ENCODE data around the gene TREML2. TPM values are rescaled to one million over a fixed set of nuclear protein-coding genes. Genes with fewer than 3 reads are reported as not detected.

The TREML2 gene
- total and polyA plus RNA-seq, 4 donors = 0.06 to 4.4 (median 1.0) TPM

DNA sequence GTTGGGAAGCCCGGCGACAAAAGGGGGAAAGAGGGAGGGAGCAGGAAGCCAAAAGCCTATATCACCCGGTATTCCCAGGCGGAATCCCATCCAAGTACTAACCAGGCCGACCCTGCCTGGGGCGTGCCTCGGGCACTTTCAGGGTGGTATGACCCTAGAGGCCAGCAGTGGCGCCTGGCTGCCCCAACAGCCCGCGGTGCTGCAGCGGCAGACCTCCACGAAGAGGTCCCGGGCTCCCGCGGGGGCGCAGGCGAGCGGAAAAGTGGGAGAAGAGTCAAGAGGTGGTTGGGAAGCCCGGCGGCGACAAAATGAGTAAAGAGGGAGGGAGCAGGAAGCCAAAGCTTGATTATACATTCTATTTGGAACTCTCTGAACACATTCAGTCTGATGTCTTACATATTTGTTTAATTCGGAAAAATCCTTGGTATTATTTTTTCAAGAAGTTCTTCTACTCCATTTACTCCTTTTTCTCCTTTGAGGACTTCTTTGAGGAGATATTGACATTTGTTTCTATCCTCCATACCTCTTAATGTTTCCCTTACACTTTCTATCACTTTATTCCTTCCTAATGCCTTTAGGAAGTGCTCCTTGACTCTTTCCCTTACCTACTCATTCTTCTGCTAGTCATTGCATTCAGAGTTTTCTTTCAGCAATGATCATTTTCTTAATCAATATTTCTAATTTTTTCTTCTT is 38.7 kb upstream of the TREML2 start:
- H3K4me1 ChIP-seq (ENCODE audit: control insufficient read depth in 5 of 5, insufficient read depth in 5 of 5, low read length in 5 of 5) = no peaks in the 10 kb centered on the region
- 17 to 59% methylated on average over 22 of the region's 22 CpGs for WGBS, 2 donors
- no peaks in the 10 kb centered on the region for H3K36me3 ChIP-seq (ENCODE audit: control insufficient read depth in 4 of 4, insufficient read depth in 4 of 4, low read length in 4 of 4)
- no peak for ATAC-seq (ENCODE audit: insufficient read depth, low FRiP score)
- H3K27ac ChIP-seq (ENCODE audit: low read depth in 1 of 2, low read length in 1 of 2) = no peak overlapping the region
- TF ChIP-seq, protein P1, sequence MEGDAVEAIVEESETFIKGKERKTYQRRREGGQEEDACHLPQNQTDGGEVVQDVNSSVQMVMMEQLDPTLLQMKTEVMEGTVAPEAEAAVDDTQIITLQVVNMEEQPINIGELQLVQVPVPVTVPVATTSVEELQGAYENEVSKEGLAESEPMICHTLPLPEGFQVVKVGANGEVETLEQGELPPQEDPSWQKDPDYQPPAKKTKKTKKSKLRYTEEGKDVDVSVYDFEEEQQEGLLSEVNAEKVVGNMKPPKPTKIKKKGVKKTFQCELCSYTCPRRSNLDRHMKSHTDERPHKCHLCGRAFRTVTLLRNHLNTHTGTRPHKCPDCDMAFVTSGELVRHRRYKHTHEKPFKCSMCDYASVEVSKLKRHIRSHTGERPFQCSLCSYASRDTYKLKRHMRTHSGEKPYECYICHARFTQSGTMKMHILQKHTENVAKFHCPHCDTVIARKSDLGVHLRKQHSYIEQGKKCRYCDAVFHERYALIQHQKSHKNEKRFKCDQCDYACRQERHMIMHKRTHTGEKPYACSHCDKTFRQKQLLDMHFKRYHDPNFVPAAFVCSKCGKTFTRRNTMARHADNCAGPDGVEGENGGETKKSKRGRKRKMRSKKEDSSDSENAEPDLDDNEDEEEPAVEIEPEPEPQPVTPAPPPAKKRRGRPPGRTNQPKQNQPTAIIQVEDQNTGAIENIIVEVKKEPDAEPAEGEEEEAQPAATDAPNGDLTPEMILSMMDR (IDR thresholded peaks at IDR 0.05; ENCODE audit: control extremely low read depth, extremely low read depth) = no peak
- no peak for DNase-seq
- H3K27me3 ChIP-seq (ENCODE audit: control insufficient read depth in 3 of 3, insufficient read depth in 3 of 3, low read length in 2 of 3) = peaks cover 0 to 34% (median 21%) of the 10 kb centered on the region in 3 donors
- peaks cover 0 to 6% (median 0%) of the 10 kb centered on the region in 4 donors for H3K9me3 ChIP-seq (ENCODE audit: control insufficient read depth in 4 of 4, insufficient read depth in 3 of 4, low read length in 3 of 4)
- no peak overlapping the region for H3K4me3 ChIP-seq
- no peak overlapping the region for H3K9ac ChIP-seq (ENCODE audit: insufficient read depth in 1 of 2, low read length in 2 of 2)

DNA sequence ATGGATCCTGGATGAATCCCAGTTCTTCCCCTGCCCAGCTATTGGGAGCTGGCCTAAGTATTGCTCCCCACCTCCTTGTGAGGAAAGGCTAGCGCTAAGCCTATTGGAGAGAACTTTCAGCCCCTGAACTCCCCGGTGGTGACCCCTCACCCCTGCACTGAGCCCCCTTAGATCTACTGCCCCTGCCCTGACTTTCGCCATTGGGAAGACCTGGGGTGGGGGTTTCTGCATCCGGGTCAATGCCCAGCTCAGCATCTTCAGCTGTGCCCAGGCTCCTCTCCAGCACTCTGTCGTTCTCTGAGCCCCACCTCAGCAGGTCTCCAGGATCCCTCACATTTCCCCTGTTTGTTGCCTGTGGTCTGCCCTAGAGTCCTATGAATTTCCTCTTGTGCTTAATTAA is 36.2 kb upstream of the TREML2 start:
- TF ChIP-seq, protein P1 (IDR thresholded peaks at IDR 0.05; ENCODE audit: control extremely low read depth, extremely low read depth) = no peak
- Histone ChIP-seq H3K27me3 (ENCODE audit: control insufficient read depth in 3 of 3, insufficient read depth in 3 of 3, low read length in 2 of 3) (peaks cover 0 to 39% (median 21%) of the 10 kb centered on the region in 3 donors), H3K9ac (ENCODE audit: insufficient read depth in 1 of 2, low read length in 2 of 2) (no peak overlapping the region), H3K4me1 (ENCODE audit: control insufficient read depth in 5 of 5, insufficient read depth in 5 of 5, low read length in 5 of 5) (no peaks in the 10 kb centered on the region), H3K27ac (ENCODE audit: low read depth in 1 of 2, low read length in 1 of 2) (no peak overlapping the region), H3K9me3 (ENCODE audit: control insufficient read depth in 4 of 4, insufficient read depth in 3 of 4, low read length in 3 of 4) (peaks cover 0 to 4% (median 0%) of the 10 kb centered on the region in 4 donors), H3K4me3 (no peak overlapping the region), H3K36me3 (ENCODE audit: control insufficient read depth in 4 of 4, insufficient read depth in 4 of 4, low read length in 4 of 4) (no peaks in the 10 kb centered on the region)
- no peak for ATAC-seq (ENCODE audit: insufficient read depth, low FRiP score)
- DNase-seq = no peak
- 67 to 84% methylated on average over 5 of the region's 5 CpGs for whole genome bisulfite sequencing, 2 donors

DNA sequence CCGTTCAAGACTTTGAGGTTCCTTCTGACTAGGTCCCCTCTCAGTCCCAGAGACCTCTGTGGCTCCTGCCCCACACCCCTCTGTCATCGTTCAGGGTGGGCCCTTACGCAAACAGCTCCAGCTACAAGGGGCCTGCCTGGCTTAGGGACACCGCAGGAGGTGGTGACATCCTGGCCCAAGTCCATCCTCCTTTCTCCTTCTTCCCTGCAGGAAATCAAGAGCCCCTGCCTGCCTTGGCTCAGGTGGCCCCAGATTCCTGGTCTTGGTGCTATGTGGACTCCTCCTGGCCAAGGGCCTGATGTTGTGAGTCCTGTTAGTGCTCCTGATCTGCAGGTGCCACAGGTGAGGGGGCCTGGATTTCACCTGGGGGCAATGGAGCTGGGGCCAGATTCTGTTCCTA is 35.3 kb upstream of the TREML2 start:
- no peaks in the 10 kb centered on the region for H3K4me1 ChIP-seq (ENCODE audit: control insufficient read depth in 5 of 5, insufficient read depth in 5 of 5, low read length in 5 of 5)
- peaks cover 0 to 4% (median 0%) of the 10 kb centered on the region in 4 donors for H3K9me3 ChIP-seq (ENCODE audit: control insufficient read depth in 4 of 4, insufficient read depth in 3 of 4, low read length in 3 of 4)
- DNase-seq = no peak
- WGBS, 2 donors = 70 to 74% methylated on average over 4 of the region's 4 CpGs
- H3K27ac ChIP-seq (ENCODE audit: low read depth in 1 of 2, low read length in 1 of 2) = no peak overlapping the region
- no peak for ATAC-seq (ENCODE audit: insufficient read depth, low FRiP score)
- peaks cover 0 to 35% (median 21%) of the 10 kb centered on the region in 3 donors for H3K27me3 ChIP-seq (ENCODE audit: control insufficient read depth in 3 of 3, insufficient read depth in 3 of 3, low read length in 2 of 3)
- TF ChIP-seq, protein P1 (IDR thresholded peaks at IDR 0.05; ENCODE audit: control extremely low read depth, extremely low read depth) = no peak
- no peak overlapping the region for H3K9ac ChIP-seq (ENCODE audit: insufficient read depth in 1 of 2, low read length in 2 of 2)
- H3K36me3 ChIP-seq (ENCODE audit: control insufficient read depth in 4 of 4, insufficient read depth in 4 of 4, low read length in 4 of 4) = no peaks in the 10 kb centered on the region
- no peak overlapping the region for H3K4me3 ChIP-seq

Data from lung (tissue), 12 donors.